PC-3 (cell line): Measurements from ENCODE around the gene EFHC2. TPM values are rescaled to one million over a fixed set of nuclear protein-coding genes. Genes with fewer than 3 reads are reported as not detected.

ENCODE experiments used
- ATAC-seq: fragments of 200-7000 bp; cut with Tn5 transposase; 2 replicates; pipeline ENCODE4 v1.9.1; 2020; ENCODE audit warnings: mild to moderate bottlenecking, moderate library complexity
- BruUV-seq: library from RNA; stranded (reverse); fragments of 400-500 nt; replicated peaks from 2 replicates; lab custom pipeline; 2021; lab: Mats Ljungman, UMichigan
- CTCF ChIA-PET: fragments of 300-600 bp; sonication (Branson Sonifier 250); formaldehyde crosslinking; loops from one replicate; lab custom pipeline; 2022; ENCODE audit warnings: antibody characterized with exemption; lab: Charles Lee
- POLR2A ChIA-PET: fragments of 300-600 bp; sonication (Branson Sonifier 250); formaldehyde crosslinking; loops from one replicate; lab custom pipeline; 2022; ENCODE audit warnings: antibody characterized with exemption; ENCODE audit not compliant: unreplicated experiment; lab: Charles Lee
- DNase-seq: peaks from one replicate; pipeline ENCODE4 v3.0.0-alpha.2; 2015
- H2AFZ ChIP-seq: fragments of 300-600 bp; sonication (generic); 2 replicates; pipeline ENCODE4 v1.6.0; 2016; ENCODE audit warnings: antibody characterized with exemption, low read length
- H3F3A ChIP-seq: fragments of 300-600 bp; sonication (generic); one replicate; pipeline ENCODE4 v1.6.0; 2017; ENCODE audit warnings: antibody characterized with exemption, low read length, control low read depth, mild to moderate bottlenecking; ENCODE audit not compliant: unreplicated experiment
- H3K27ac ChIP-seq: fragments of 300-600 bp; sonication (generic); 2 replicates; pipeline ENCODE4 v1.5.1; 2016; ENCODE audit warnings: mild to moderate bottlenecking, low read length
- H3K27me3 ChIP-seq: fragments of 300-600 bp; sonication (generic); 2 replicates; pipeline ENCODE4 v1.6.1; 2016; ENCODE audit warnings: low read length, mixed read lengths
- H3K36me3 ChIP-seq: fragments of 300-600 bp; sonication (generic); 2 replicates; pipeline ENCODE4 v1.6.1; 2016; ENCODE audit warnings: low read depth, mixed run types, low read length, mixed read lengths
- H3K4me1 ChIP-seq: fragments of 300-600 bp; sonication (generic); 2 replicates; pipeline ENCODE4 v1.5.1; 2016; ENCODE audit warnings: low read length; ENCODE audit not compliant: insufficient read depth
- H3K4me2 ChIP-seq: fragments of 300-600 bp; sonication (generic); 2 replicates; pipeline ENCODE4 v1.6.0; 2016; ENCODE audit warnings: low read length
- H3K4me3 ChIP-seq: fragments of 300-600 bp; sonication (generic); 2 replicates; pipeline ENCODE4 v1.5.1; 2016; ENCODE audit warnings: mild to moderate bottlenecking, low read length, mixed read lengths
- H3K79me2 ChIP-seq: fragments of 300-600 bp; sonication (generic); 2 replicates; pipeline ENCODE4 v1.6.1; 2017; ENCODE audit warnings: low read length, mixed read lengths
- H3K9ac ChIP-seq: fragments of 300-600 bp; sonication (generic); 2 replicates; pipeline ENCODE4 v1.6.0; 2016; ENCODE audit warnings: mild to moderate bottlenecking, low read length
- H3K9me2 ChIP-seq: fragments of 300-600 bp; sonication (generic); replicated peaks from 2 replicates; pipeline ENCODE4 v1.6.1; 2016; ENCODE audit warnings: mixed run types, low read length, mixed read lengths
- H3K9me3 ChIP-seq: fragments of 300-600 bp; sonication (generic); 2 replicates; pipeline ENCODE4 v1.6.1; 2016; ENCODE audit warnings: low read length, mixed read lengths
- H4K20me1 ChIP-seq: fragments of 300-600 bp; sonication (generic); 2 replicates; pipeline ENCODE4 v1.6.1; 2016; ENCODE audit warnings: low read length, mixed read lengths
- EZH2 ChIP-seq: fragments of 300-600 bp; sonication (generic); IDR thresholded peaks from one replicate; pipeline ENCODE4 v1.6.1; 2017; ENCODE audit warnings: antibody characterized with exemption, mild to moderate bottlenecking, low read length; ENCODE audit not compliant: unreplicated experiment
- EZH2phosphoT487 ChIP-seq: fragments of 300-600 bp; sonication (generic); IDR thresholded peaks from 2 replicates; pipeline ENCODE4 v1.6.1; 2018; ENCODE audit warnings: mild to moderate bottlenecking, antibody characterized with exemption, low read length, borderline replicate concordance
- intact Hi-C: fragments of 100-400 bp; cut with micrococcal nuclease; formaldehyde crosslinking; loops from 2 replicates; pipeline ENCODE4 v1.9.0; 2023
- total RNA-seq: library from RNA; depleted of rRNA; stranded (reverse); fragments of >200 nt; gene quantifications from 2 replicates; pipeline ENCODE4 v1.2.3, GENCODE V29; 2014
- TF ChIP-seq, protein P1 (sequence below): fragments of 300-600 bp; sonication (generic); conservative IDR thresholded peaks from 2 replicates; pipeline ENCODE4 v1.5.1; 2017; ENCODE audit warnings: antibody characterized with exemption, low read depth, mild to moderate bottlenecking, low read length

EFHC2 gene
- total RNA-seq, 1 experiment from 2014 or later = 0.40 TPM

DNA sequence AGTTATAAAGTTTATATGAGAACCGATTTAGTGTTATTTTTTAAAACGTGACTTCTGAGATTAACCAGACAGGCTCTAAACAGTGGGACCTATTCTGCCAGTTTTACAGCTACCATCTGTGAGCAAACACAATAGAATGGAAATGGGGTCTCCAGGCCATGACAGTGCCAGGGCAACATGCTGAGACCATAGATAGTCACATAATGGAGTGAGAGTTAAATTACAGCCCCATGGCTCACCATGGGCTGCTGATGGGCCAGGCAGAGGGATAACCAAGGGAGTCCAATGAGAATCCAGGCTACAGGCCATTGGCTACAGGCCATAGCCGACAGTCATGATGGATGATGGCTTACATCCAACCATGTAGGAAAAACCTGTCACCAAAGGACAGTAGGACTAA, 186.7 kb downstream of the EFHC2 start:
- Histone ChIP-seq H3F3A (no peaks in the 10 kb centered on the region), H3K79me2 (no peaks in the 10 kb centered on the region), H3K4me1 (no peaks in the 10 kb centered on the region), H3K9ac (no peak overlapping the region), H3K4me2 (no peak overlapping the region), H3K4me3 (no peak overlapping the region), H4K20me1 (no peaks in the 10 kb centered on the region), H3K27me3 (no peaks in the 10 kb centered on the region), H3K9me3 (no peaks in the 10 kb centered on the region), H3K9me2 (no peaks in the 10 kb centered on the region), H2AFZ (no peak overlapping the region), H3K27ac (no peak overlapping the region), H3K36me3 (no peaks in the 10 kb centered on the region)
- CTCF ChIA-PET = no interaction called here
- no peak for ATAC-seq
- TF ChIP-seq EZH2 (no peak), EZH2phosphoT487 (no peak)
- TF ChIP-seq, protein P1, sequence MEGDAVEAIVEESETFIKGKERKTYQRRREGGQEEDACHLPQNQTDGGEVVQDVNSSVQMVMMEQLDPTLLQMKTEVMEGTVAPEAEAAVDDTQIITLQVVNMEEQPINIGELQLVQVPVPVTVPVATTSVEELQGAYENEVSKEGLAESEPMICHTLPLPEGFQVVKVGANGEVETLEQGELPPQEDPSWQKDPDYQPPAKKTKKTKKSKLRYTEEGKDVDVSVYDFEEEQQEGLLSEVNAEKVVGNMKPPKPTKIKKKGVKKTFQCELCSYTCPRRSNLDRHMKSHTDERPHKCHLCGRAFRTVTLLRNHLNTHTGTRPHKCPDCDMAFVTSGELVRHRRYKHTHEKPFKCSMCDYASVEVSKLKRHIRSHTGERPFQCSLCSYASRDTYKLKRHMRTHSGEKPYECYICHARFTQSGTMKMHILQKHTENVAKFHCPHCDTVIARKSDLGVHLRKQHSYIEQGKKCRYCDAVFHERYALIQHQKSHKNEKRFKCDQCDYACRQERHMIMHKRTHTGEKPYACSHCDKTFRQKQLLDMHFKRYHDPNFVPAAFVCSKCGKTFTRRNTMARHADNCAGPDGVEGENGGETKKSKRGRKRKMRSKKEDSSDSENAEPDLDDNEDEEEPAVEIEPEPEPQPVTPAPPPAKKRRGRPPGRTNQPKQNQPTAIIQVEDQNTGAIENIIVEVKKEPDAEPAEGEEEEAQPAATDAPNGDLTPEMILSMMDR = no peak
- POLR2A ChIA-PET = no interaction called here
- intact Hi-C loops = no loop called here
- DNase-seq = no peak
- no TSS peak for BruUV-seq

DNA sequence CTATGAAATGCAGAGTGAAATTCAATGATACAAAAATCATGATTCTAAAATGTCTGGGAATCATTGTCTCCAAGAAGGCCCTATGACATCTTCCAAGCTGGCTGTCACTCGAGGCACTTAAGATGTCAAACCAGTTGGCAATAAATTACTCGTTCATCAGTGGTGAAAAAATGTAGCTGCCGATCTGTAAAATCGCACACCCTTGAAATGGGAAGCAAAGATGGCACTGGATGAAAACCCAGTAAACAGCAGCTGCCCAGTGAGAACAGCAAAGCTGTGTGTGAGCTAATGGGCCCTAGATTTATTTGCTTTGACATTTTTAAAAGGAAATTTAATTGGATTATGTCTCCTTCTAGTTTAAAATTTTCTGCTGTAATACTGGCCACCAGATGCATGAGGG, 188.3 kb downstream of the EFHC2 start:
- Histone ChIP-seq H3K4me1 (no peaks in the 10 kb centered on the region), H3K9ac (no peak overlapping the region), H3K4me3 (no peak overlapping the region), H3K79me2 (no peaks in the 10 kb centered on the region), H3F3A (no peaks in the 10 kb centered on the region), H3K9me3 (no peaks in the 10 kb centered on the region), H2AFZ (no peak overlapping the region), H3K9me2 (no peaks in the 10 kb centered on the region), H3K4me2 (no peak overlapping the region), H3K36me3 (no peaks in the 10 kb centered on the region), H3K27ac (no peak overlapping the region), H4K20me1 (no peaks in the 10 kb centered on the region), H3K27me3 (no peaks in the 10 kb centered on the region)
- POLR2A ChIA-PET = no interaction called here
- no peak for ATAC-seq
- intact Hi-C loops = no loop called here
- CTCF ChIA-PET = no interaction called here
- DNase-seq = no peak
- BruUV-seq = no TSS peak
- TF ChIP-seq EZH2 (no peak), EZH2phosphoT487 (no peak)
- TF ChIP-seq, protein P1 = no peak

DNA sequence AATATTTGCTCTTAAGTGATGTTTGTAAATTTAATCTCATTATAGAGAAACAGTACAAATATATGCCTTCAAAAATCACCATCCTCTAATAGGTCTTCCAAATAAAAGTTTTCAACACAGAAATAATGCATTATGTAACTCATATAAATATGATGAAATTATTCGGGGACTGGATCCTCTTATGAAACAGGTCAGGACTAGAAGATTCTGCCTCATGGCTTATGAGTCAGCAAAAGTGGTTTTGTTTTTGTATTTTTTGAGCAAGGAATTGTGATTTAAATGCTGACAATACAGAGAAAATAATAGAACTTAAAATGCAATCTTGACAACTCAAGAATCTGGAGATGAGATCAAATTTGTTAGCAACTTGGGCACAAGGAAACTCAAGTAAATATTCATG, 190.6 kb downstream of the EFHC2 start:
- no peak overlapping the region for H3K27ac ChIP-seq
- no peaks in the 10 kb centered on the region for H3K79me2 ChIP-seq
- no peaks in the 10 kb centered on the region for H3K36me3 ChIP-seq
- no peak overlapping the region for H3K4me2 ChIP-seq
- no peak overlapping the region for H3K9ac ChIP-seq
- H3K9me2 ChIP-seq = no peaks in the 10 kb centered on the region
- no peak for ATAC-seq
- intact Hi-C loops = no loop called here
- H3K27me3 ChIP-seq = no peaks in the 10 kb centered on the region
- no peaks in the 10 kb centered on the region for H3K4me1 ChIP-seq
- H3K4me3 ChIP-seq = no peak overlapping the region
- H3K9me3 ChIP-seq = no peaks in the 10 kb centered on the region
- H3F3A ChIP-seq = no peaks in the 10 kb centered on the region
- no peak for DNase-seq
- no peak overlapping the region for H2AFZ ChIP-seq
- no TSS peak for BruUV-seq
- POLR2A ChIA-PET = no interaction called here
- H4K20me1 ChIP-seq = no peaks in the 10 kb centered on the region
- CTCF ChIA-PET = no interaction called here
- TF ChIP-seq, protein P1 = no peak
- no peak for TF ChIP-seq EZH2
- no peak for TF ChIP-seq EZH2phosphoT487
